ENCODE data around the gene KRTAP12-2.

Gene KRTAP12-2

DNA sequence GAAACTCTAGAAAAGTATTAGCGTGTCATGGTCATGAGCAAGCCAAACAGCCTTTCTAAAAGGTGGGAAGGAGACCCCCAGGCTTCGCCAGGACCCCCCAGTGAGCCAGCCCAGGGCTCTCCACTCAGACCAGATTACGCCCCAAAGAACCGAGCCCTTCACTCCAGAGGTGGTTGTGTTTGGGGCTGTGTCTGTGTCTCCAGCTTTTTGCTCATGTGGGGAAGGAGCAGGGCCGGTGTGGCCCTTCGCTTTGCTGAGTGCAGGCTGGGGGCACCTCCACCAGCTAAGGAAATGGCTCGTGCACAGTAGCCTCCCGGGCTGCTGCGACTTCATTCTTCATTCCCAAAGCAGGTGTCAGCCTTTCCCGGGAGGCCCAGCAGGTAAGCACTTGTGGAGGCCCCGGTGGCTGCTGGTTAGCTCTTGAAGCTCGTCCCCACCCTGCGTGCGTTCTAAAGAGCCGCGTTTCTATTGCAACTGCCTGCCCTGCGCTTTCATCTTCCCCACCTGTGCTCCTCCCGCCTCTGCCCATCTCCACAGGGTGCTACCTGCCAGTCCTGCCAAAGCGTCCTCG is 44.1 kb upstream of the KRTAP12-2 start:
- no peak for DNase-seq (ENCODE audit: extremely low read depth, low read depth)
- no peak overlapping the region for H3K4me3 ChIP-seq (replicated peaks; ENCODE audit: low read depth, low read length)
- TF ChIP-seq, protein P1, sequence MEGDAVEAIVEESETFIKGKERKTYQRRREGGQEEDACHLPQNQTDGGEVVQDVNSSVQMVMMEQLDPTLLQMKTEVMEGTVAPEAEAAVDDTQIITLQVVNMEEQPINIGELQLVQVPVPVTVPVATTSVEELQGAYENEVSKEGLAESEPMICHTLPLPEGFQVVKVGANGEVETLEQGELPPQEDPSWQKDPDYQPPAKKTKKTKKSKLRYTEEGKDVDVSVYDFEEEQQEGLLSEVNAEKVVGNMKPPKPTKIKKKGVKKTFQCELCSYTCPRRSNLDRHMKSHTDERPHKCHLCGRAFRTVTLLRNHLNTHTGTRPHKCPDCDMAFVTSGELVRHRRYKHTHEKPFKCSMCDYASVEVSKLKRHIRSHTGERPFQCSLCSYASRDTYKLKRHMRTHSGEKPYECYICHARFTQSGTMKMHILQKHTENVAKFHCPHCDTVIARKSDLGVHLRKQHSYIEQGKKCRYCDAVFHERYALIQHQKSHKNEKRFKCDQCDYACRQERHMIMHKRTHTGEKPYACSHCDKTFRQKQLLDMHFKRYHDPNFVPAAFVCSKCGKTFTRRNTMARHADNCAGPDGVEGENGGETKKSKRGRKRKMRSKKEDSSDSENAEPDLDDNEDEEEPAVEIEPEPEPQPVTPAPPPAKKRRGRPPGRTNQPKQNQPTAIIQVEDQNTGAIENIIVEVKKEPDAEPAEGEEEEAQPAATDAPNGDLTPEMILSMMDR (IDR thresholded peaks at IDR 0.05; ENCODE audit: low read depth, low read length, missing control alignments): no peak

DNA sequence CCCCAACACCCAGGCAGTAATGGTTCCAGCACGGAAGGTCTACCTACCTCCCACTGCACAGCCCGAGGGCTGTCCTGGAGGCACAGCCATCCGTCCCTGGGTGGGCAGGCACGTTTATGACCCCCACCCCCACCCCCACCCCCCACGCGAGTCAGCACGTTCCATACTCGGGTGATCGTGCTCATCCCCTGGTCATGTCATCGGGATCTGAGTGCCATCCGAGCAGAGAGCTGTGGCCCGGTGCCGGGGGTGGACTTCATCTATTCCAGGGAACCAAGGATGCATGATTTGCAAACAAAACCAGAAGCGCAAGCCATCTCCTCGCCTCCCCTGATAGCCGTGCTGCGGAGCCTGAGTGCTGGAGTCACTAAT is 43.6 kb upstream of the KRTAP12-2 start:
- TF ChIP-seq, protein P1 (IDR thresholded peaks at IDR 0.05; ENCODE audit: low read depth, low read length, missing control alignments): no peak
- DNase-seq (ENCODE audit: extremely low read depth, low read depth): no peak
- H3K4me3 ChIP-seq (replicated peaks; ENCODE audit: low read depth, low read length): no peak overlapping the region

DNA sequence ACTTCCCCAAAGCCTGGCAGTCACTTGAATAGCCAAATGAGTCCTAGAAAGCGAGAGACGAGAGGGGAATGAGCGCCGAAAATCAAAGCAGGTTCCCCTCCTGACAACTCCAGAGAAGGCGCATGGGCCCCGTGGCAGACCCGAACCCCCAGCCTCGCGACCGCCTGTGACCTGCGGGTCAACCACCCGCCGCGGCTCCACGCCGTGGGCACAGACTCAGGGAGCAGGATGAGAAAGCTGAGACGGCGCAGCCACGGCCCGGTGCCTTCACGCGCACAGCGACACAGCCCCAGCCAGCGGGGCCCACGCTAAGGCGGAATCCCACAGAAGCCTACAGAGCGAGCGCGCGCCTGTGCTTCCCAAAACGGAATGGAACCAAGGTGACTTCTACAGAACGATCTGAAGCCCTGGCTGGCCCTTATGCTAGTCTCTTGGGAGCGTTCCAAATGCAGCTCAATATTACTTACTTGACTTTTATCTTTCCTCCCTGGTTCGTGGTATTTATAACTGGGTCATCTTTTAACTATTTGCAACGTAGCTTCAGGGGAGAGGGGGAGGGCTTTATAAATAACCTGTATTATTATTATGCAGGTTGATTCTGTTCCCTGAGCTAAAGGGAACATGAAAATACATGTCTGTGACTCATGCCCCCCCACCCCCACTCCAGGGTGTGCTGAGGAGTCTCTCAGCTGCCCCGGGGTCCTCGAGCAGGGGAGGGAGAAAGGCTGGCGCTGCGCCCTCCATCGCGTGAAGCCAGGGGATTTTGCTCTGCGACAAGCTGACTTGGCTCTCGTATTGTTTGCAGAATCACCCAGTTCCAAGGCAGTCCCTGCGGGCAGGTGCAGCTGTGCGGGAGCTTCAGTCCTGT is 42.9 kb upstream of the KRTAP12-2 start:
- TF ChIP-seq, protein P1 (IDR thresholded peaks at IDR 0.05; ENCODE audit: low read depth, low read length, missing control alignments): no peak
- H3K4me3 ChIP-seq (replicated peaks; ENCODE audit: low read depth, low read length): no peak overlapping the region
- DNase-seq (ENCODE audit: extremely low read depth, low read depth): no peak

DNA sequence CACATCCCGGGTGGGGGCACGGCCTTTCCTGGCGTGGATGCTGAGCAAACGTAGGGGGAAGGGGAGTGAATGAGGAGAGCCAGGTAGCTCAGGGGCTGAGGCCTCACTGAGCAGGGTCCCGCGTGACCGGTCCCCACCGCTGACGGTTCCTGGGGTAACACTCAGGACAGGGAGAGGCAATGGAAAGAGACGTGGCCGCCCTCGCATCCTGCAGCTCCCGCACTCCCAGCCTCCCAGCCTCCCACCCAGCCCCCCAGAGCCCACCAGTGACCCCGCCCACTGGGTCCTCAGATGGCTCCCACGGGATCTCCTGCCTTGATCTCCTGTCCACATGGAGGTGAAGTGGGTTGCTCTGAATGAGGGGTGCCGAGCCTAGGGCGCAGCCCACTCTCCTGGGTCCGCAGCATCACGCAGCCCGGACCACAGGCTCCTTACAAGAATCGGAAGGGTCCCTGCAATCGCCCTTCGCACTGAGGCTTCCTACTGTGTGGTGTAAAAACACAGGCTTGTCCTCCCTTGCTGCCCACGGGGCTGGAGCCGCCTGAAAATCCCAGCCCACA is 42.2 kb upstream of the KRTAP12-2 start:
- DNase-seq (ENCODE audit: extremely low read depth, low read depth): no peak
- TF ChIP-seq, protein P1 (IDR thresholded peaks at IDR 0.05; ENCODE audit: low read depth, low read length, missing control alignments): no peak

DNA sequence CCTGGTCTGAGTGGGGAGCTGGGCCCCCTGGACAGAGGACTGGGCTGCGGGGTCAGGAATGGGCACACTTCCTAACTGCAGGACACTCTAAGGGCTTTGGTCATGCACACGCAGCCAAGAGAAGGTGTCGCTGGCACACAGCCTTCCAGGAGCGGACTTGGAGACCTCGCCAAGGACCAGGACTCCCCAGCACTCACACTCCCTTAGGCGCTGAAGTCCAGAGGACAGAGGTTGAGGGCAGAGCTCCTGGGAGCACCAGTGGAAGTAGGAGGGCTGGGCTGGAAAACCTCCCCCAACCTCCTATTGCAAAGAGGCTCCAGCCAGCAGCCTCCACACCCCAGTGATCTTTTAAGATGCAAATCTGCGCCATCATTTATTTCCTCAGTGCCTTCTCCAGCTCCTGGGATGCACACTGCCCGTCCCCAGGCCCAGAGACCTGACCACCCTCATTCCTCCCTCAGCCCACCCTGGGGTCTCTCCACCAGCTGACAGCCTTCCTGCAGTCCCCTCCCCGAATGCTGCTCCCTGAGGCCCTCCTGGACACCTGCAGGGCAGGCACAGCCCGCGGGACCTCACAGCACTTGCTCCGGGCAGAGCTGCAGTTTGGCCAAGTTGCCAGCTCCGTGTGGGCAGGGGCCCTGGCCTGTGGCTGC is 41.6 kb upstream of the KRTAP12-2 start:
- DNase-seq (ENCODE audit: extremely low read depth, low read depth): no peak
- TF ChIP-seq, protein P1 (IDR thresholded peaks at IDR 0.05; ENCODE audit: low read depth, low read length, missing control alignments): no peak
- no peak overlapping the region for H3K4me3 ChIP-seq (replicated peaks; ENCODE audit: low read depth, low read length)

More for the DNA sequence above, 42.2 kb upstream of the KRTAP12-2 start:
- H3K4me3 ChIP-seq (replicated peaks; ENCODE audit: low read depth, low read length): no peak overlapping the region

DNA sequence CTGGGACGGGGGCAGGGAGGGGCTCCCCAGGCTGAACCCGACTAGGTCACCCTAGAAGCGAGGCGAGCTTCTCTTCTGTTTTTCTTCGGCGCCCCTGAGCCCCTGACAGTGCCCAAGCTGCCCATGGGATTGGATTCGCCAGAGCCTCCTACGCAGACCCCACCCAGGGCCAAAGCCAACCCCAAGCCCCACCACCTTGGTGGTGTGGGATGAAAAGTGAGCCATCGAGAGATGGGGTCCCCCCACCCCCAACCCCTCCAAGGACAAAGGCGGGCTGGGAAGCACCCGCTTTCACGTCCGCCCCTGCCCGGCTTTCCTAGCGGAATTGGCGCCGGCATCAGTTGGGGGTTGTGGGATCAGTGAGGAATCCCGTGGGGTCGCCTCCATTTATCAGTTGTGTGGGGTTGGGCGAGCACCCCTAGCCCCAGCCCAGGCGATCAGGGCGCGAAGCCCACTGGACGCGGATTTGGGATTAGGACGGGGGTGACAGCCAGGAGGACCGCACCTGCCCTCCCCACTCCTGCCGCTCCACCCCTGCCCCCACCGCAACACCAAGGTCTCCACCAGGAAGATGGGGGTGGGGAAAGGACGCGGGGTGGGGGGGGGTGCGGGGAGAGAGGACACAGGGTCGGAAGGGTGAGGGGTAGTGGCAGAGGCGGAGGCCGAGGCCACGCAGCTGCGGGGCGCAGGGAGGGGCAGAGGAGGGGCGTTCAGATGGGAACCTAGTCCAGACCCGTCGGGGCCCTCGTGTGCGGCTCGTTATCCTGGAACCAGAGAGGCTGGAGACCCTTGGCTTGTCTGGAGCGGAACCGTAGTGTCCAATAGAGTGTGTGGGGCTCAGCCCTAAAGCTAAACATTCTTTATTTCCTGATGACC is 40.2 kb upstream of the KRTAP12-2 start:
- DNase-seq (ENCODE audit: extremely low read depth, low read depth): no peak
- H3K4me3 ChIP-seq (replicated peaks; ENCODE audit: low read depth, low read length): no peak overlapping the region
- TF ChIP-seq, protein P1 (IDR thresholded peaks at IDR 0.05; ENCODE audit: low read depth, low read length, missing control alignments): no peak

Measured in HFF-Myc (cell line).